ENCODE measurements around the gene SLC25A12.

SLC25A12 gene

DNA sequence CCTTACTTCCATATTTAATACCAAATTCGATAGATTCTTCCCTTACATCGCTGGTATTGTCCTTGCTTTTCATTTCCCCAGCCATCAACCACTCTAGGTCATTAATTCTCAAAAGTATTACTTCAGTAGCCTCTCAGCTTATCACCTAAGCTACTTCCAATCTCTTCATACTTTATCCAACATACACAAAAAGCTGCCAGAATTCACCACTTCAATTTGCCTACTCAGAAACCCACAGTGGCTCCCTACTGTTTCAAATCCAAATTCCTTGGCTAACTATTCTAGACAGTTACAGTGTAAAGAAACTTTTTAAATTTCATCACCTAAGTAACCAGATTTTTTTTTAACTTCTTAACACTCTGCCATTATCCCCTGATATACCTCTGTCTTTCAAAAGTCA lies 4.7 kb downstream of the SLC25A12 start:
- no peak for DNase-seq

DNA sequence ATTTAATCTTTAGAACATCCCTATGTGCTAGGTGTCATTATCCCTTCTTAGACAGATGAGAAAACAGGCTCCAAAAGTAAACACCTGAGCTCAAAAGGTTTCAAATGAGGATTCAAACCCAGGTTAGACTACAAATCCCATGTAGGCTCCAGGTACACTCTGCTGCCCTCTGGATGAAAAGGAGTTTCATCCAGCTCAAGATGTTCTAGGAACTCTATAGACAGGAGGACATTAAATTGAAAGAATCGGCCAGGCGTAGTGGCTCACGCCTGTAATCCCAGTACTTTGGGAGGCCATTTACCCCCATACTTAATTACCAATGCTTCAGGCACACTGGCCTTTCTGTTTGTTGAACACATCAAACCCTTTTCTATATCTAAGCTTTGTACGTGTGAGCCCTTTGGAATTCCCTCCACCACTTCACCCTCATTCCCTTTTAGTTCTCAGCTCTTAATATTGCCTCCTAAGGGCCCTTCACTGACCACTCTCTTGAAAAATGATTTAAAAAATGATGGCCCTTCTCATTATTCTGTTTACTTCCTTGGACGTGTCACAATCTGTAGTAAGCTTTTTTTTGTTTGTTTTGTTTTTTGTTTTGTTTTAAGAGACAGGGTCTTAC lies 10.7 kb downstream of the SLC25A12 start:
- DNase-seq = no peak

DNA sequence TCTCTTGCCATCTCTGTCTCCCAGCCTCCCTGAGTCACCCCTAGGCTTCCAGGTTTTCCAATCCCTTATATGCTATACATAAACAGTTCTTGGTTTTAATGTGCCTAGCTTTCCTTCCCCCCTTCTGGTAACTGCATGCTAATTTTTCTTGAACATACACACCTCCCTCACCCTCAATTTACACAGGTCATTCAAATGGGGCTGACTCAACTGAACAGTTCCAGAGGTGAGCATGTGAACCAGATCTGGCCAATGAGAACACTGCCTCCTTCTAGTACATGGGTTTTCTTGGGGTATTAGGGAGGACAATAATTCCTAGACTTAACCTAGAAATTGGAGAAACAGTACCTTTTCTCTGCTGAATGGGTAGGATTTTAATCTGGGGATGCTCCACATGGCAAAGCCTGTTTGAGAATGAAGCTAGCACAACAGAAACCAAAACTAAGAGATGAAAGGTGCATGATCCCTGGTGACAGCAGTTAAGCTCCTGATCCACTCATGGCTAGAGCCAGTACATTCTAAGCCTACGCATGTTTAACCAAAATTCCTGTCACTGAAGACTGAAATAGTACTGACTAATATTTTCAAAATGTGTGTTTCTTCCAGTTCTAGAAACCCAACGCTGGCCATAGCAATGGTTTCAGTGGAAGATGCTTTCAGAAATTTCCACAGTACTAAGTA lies 11.8 kb downstream of the SLC25A12 start:
- no peak for DNase-seq

DNA sequence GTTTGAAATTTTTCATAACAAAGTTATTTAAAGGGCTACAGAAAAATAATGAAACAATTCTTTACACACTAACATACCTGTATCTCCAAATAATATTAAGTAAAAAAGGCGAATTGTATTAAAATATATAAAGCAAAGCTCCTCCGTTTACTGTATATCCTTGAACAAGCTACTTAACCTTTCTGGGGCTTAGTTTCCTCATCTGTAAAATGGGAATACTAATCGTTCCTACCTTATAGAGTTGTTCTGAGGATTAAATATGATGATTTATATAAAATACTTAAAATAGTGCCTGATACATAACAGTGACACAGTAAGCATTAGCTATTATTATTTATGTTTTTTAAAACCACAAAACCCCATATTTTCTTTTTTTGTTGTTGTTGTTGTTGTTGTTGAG lies 13.3 kb downstream of the SLC25A12 start:
- no peak for DNase-seq

DNA sequence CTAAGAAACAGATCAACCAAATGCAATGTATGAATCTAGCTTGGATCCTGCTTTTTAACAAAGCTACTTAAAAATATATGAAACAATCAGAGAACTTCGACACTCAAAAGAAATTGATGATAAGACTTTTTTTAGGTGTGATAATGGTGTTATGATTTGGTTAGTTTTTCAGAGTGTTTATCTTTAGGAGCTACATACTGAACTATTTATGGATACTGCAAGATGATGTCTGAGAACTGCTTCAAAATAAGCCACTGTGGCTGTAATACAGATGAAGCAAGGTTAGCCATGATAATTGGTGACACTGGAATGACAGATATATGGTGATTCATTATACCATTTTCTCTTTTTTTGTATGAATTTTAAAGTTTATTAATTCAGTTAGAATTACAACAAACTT lies 14.2 kb downstream of the SLC25A12 start:
- DNase-seq = no peak

DNA sequence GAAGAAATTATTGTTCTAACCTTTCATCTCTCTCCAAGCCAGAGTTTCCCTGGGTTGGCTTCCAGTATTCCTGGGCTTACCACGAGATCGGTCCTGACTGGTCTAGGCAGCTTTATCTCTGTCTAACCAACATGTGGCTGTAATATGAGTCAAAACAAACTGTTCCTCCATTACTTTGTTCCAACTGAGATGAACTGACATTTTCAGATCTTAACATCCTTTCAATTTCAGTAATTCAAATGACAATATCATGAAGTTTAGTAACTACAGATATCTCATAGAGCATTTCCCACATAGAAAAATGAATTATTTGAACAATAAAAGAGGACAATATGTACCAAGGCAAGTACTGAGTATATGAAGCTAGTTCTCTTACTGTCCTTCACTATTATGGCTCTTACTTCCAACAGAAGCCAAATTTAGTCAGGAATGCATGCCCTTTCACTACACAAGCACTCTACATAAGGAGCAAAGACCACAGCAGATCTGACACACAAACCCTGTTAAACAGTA lies 15.5 kb downstream of the SLC25A12 start:
- DNase-seq = peak; percentile 16

DNA sequence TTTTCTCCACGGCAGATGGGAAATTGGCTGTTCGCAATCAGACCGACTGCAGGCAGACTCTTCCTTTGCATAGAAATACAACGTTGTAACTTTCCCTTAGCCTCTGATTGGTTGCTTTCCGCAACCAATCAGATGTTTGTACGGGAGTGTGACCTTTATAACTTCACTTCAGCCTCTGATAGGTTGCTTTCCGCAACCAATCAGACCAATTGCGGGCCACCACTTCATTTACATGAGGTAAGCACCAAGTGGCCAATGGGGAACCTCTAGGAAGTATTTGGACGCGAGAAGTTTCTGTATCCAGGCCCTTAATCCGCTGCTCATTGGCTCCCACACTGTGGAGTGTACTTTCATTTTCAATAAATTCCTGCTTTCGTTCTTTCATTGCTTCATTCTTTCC lies 19.1 kb downstream of the SLC25A12 start:
- DNase-seq = no peak

DNA sequence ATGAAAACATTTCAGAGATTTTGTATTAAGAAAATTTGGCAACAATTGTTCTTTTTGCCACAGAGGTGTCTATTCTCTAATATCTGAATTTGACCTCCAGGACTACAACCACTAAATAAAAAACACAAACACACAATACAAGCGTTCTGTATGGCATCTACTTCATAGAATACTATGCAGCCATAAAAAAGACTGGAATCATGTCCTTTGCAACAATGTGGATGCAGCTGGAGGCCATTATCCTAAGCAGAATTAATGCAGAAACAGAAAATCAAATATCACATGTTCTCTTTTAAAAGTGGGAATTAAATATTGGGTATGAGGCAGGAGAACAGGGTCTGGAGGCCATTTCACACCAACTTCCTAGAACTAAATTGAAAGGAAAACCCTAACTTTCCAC lies 19.5 kb downstream of the SLC25A12 start:
- DNase-seq = no peak

DNA sequence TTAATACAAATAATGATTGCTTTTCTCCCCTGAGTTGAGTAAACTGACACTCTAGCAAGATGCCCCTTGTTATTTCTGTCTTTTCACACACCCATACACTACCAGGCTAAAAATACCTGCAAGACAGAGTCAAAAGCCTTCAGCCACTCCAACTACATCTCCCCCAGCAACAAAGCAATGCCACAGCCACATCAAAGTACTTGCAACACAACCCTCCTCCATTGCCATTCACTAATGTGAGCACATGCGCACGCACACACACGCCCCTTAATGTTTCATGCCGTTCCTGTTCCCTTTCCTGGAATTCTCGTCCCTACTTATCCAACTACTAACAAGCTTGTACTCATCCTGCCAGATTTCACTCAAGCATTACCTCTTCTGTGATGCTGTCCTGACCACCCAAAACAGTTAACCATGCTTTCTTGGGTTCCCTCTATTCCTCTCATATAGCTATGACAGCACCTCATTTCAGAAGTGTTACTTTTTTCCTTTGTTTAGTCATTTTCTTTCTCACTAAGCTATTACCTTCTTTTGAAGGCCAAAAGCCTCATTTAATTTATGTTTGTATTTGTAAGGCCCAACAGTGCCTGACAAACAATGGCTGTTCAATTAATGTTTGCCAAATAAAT lies 29.6 kb downstream of the SLC25A12 start:
- DNase-seq = no peak

DNA sequence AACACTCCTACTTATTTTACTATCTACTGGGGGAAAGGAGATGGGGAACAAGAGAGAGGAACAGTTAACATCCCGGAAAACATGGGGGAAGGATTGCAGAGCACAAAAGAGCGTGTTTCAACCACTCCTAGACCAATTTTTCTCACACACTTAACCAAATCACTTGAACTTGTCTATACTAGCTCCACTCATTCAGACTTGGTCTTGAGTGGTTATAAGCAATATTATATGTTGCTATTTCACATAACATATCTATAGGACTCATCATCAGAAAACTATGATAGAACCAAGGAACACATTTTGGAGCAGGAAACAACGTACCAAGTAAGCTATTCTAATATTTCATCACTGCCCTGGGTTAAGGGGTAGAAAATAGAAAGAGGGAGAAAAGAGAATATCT lies 31.5 kb downstream of the SLC25A12 start:
- DNase-seq = no peak

DNA sequence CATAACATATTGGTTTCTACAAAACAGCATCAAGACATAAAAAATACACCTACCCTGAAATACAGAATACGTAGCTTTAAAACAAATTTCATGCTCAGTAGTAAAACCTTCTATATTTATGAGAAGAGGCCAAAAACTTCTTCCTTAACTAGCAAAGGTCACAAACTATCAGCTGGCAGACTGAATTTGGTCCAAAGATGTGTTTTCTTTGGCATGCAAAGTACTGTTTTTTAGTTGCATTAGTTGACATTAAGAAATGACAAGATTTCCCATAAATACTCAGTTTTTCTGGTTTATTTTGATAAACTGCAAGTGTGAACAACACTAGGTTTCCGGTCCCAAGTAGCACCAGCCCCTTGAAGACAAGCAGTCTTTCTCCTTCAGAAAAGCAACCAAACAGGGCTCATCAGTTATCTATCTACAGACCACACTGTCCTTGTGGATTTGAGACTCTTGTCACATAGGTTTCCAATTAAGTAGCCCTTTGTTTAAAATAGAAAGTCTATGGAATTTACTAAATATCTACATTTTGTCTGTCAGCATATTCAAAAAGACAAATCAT lies 35.6 kb downstream of the SLC25A12 start:
- no peak for DNase-seq

DNA sequence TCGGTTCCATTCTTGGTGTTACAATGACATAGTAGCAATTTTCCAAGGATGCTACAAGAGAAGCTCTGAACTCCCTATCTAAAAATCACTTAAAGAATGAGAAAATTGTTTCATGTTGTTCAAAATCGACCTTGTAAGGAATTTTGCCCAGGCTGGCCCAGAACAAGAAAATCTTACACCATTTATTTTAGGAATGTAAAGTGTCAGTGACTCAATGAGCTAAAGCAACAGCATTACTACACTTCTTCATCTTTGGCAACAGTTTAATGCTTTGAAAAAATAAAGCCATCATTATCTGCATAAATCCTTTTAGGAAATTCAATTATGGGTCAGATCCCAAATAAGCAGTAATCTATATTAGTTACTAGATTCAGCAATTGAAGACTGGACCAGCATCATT lies 38.6 kb downstream of the SLC25A12 start:
- DNase-seq = no peak

DNA sequence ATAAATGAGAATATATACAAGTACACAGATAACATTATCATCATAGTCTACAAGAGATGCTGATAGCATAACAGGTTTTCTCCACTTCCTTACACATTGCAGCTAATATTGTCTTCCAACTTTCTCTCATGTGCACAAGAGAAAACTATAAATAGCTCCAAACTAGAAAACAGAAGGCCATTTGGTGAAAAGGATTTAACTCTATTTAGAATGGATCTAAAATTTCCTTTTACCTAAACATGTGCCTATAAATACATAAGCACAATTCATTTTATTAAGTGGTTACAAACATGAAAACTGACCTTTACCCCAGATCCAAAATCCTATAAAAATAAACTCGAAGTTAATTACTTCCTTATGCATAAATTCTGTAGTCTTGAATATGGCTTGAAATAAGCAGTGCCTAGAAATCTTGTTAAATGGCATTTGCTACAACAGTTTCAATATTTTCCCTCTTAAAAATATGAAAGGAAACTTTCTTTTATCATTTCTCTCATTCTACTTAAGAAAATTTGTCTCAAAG lies 41.6 kb downstream of the SLC25A12 start:
- DNase-seq = no peak

DNA sequence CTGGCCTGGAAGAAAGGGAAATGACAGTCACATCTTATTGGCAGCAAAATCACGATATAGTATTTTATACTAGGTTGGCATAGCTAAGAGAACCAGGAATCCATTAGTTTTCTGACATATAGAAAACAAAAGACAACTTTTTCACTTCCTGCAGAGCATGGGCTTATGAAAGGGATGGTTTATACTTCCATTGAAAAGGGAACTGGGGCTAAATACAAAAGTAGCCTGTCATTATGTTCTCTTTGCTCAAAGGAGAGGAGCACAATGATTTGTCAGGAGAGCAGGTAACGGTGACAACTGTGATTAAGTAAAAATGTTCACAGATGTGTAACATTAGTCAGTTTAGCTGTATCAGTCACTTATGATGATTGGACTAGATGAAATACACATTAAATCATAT lies 46.4 kb downstream of the SLC25A12 start:
- no peak for DNase-seq

DNA sequence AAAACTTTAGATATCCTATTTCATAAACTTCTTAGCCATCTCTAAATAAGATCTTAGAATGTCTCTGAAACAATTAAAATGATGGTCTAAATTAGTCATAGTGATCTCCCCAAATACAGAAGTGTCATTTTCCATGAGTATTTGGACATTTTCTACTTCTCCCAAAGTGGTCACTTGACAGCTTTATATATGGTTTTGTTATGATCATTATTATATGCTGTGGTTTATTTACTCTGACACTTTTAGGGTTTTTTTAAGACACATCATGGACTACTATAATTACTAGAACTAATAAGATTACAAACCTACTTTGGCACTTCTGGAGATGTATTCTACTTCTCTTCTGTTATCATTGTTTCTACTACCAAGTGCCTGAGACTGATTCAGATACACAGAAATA lies 47.1 kb downstream of the SLC25A12 start:
- DNase-seq = no peak

DNA sequence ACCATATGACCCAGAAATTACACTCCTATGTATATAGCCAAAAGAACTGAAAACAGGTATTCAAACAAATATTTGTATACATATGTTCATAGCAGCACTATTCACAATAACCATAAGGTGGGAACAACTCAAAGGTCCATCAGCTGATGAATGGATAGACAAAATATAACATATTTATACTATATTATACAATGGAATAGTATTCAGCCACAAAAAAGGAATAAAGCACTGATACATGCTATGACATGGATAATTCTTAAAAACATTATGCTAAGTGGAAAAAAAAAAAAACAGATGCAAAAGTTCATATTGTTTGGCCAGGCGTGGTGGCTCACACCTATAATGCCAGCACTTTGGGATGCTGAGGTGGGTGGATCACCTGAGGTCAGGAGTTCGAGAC lies 52.0 kb downstream of the SLC25A12 start:
- no peak for DNase-seq

DNA sequence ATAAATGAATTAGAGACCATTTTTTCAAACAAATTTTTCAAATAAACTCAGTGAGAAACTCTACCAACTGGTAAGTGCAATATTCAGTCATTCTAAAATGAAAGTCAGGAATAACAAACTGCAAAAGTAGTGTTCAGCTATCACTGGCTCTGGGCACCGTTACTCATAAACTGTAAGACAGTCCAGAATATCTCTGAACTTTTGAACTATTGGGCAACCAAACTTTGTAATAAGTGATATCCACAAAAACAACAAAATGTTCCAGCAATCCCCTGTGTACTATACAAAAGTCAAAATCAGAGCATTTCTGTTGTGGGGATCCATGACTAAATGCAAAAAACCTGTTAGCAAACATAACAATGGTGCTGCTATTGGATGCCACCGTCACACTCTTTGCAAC lies 56.3 kb downstream of the SLC25A12 start:
- DNase-seq = no peak

DNA sequence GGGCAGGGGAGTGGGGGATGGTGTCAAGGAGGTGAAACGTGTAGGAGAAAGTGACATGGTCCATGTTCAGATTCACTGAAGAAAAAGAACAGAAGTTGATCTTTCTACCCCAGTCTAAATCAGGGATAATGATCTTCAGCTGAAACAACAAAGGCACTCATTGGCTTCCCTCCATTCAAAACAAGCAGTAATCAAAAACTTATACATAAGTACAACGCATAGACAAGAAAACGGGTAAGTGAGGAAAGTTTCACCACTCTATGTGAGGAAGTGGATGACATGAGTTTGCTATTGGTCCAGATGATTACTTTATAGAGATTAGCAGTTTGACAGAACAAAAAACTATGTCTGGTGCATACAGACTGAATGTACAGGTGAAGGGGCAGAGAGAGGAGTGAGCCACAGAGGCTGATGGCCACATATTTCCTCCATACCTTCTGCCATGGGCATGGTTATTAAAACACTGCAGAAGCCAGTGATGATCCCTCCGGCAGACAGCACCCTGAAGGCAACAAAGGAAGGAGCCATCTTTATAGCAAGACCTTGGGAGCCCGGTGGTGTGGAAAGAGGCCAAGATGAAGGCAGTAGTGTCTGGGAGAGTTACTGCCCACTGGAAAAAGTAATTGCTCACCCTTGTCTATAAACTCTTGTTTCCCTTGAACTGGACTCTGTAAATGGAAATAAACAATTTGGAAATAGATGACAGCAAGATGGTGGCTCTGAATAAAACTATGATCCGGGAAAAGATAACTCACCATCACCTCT lies 57.7 kb downstream of the SLC25A12 start:
- DNase-seq = no peak

DNA sequence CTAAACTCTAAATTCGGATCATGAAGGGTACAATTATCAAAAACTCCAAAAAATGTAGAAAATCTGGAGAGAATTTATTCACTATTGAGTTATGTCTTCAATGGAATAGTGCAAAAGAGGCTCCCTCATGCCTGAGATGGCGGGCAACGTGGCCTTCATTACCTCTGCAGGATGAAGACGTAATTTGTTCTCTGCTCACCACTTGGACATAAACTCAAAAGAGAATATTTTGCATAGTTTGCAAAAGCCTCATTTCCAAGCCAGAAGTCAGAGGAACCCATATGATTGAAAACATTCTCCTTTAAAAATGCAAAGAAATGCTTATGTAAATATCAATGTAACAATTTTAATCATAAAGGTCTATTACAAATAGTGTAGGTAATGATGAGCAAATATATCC lies 58.7 kb downstream of the SLC25A12 start:
- DNase-seq = no peak

DNA sequence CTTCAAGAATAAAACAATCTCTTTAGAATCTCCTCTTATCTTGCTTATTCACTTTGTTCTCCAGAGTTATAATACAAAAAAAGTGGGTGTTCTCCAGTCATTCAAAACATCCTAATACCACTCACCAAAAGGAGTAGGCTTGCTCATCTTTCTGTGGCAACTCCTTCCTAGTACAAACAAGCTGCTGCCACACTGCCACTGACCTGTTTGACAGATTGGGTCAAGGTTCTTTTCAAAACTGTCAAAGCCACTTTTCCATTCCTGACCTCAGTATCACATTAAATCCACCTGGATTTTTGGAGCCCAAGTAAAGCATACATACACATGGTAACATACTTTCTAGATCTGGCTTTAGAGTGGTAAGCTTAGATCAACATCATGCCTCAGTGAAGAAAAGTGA lies 59.8 kb downstream of the SLC25A12 start:
- no peak for DNase-seq

DNA sequence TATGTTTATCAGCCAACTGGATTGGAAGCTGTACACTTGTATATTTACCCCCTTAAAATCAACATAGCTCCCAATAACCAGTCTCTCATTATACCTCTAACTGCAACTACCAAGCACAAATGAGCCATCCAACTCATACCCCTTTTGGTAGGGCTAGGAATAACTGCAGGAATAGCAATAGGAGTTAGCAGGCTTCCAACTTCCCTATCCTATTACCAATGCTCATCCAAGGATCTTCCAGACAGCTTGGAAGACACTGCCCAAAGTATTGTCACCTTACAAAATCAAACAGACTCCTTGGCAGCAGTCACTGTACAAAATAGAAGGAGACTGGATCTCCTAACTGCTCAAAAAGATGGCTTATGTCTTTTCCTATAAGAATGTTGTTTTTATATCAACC lies 61.6 kb downstream of the SLC25A12 start:
- DNase-seq = no peak

DNA sequence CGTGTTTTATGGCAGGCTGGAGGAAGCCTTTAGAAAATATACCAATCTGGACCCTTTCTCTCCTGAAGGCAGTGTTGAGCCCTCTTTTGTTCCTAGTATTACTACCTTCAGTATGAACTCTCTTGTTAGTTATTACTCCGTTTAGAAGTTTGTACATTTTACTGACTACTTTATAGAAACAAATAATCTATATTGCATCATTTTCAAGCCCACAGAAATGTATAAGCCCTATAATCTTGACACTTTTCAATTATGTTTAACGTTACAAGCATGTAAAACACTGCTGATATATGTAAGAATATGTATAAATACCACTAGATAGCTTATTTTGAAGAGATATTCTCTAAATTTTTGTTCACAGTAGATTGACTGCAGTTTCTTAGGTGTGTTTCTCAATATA lies 64.0 kb downstream of the SLC25A12 start:
- DNase-seq = no peak

DNA sequence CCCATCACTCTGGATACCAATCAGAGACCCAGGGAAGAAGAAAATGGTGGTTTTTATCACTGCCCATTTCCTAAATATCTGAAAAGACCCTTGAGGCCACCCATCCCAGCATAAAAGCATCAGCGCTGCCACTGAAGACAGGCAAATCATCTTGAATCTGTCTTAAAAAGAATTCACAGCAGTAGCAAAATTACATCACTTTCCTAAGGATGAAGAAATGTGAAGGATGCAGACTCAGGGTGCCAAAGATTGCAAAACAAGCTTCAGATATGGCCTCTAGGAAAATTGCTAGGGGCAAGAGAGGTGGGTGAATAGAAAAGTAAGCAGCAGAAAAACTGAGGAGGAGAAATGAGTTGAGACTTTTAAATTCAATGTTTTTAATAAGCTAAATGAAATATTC lies 70.0 kb downstream of the SLC25A12 start:
- DNase-seq = no peak

Data from hematopoietic multipotent progenitor cell treated with erythropoietin and hydrocortisone succinate and interleukin-3 and kit ligand, for 8 days (in vitro differentiated cells).